Activated CD4-positive, alpha-beta T cell treated with anti-CD3 and anti-CD28 coated beads, Interleukin-2, amount 10 ng/mL, durations not matched to agents 24 days and 14 days (primary cell): Measurements from ENCODE around the gene RBM33. TPM values are rescaled to one million over a fixed set of nuclear protein-coding genes. Genes with fewer than 3 reads are reported as not detected.

Experiments
- DNase-seq: peaks from one replicate; pipeline ENCODE4 v3.0.0; 2022
- H3K27ac Mint-ChIP-seq: one replicate; pipeline ENCODE4 v1.8.0; 2022; ENCODE audit warnings: mild to moderate bottlenecking, mixed read lengths
- H3K27me3 Mint-ChIP-seq: one replicate; pipeline ENCODE4 v1.8.0; 2022; ENCODE audit warnings: mixed read lengths
- H3K36me3 Mint-ChIP-seq: one replicate; pipeline ENCODE4 v1.8.0; 2022; ENCODE audit warnings: low read depth, mild to moderate bottlenecking, mixed read lengths
- H3K4me1 Mint-ChIP-seq: one replicate; pipeline ENCODE4 v1.8.0; 2021; ENCODE audit warnings: mixed read lengths
- H3K4me3 Mint-ChIP-seq: one replicate; pipeline ENCODE4 v1.8.0; 2022; ENCODE audit warnings: mild to moderate bottlenecking, moderate library complexity, mixed read lengths
- H3K9me3 Mint-ChIP-seq: one replicate; pipeline ENCODE4 v1.8.0; 2021; ENCODE audit warnings: mixed read lengths
- intact Hi-C: fragments of 100-400 bp; cut with micrococcal nuclease; formaldehyde crosslinking; loops from one replicate; pipeline ENCODE4 v1.15.1; 2023
- total RNA-seq: library from RNA; stranded (reverse); gene quantifications from 2 replicates; pipeline ENCODE4 v1.2.3, GENCODE V29; 2022

RBM33 gene
- total RNA-seq, 1 donor from 2014 or later = 79.5 TPM

GRCh38 chr7:155715111-155715805 is 70.8 kb downstream of the RBM33 start:
- peaks cover 58% of the 10 kb centered on the region for H3K36me3 Mint-ChIP-seq
- DNase-seq = no peak
- H3K9me3 Mint-ChIP-seq = no peaks in the 10 kb centered on the region
- H3K4me3 Mint-ChIP-seq = no peak overlapping the region
- intact Hi-C loops = no loop called here
- no peaks in the 10 kb centered on the region for H3K27me3 Mint-ChIP-seq
- H3K27ac Mint-ChIP-seq = no peak overlapping the region
- peaks cover 18% of the 10 kb centered on the region for H3K4me1 Mint-ChIP-seq

- Mint-ChIP-seq H3K4me1 (peaks cover 23% of the 10 kb centered on the region), H3K27me3 (no peaks in the 10 kb centered on the region), H3K36me3 (peaks cover 50% of the 10 kb centered on the region), H3K27ac (no peak overlapping the region), H3K4me3 (no peak overlapping the region), H3K9me3 (no peaks in the 10 kb centered on the region)
- intact Hi-C loops = no loop called here
- DNase-seq = no peak
These were observed 72.7 kb downstream of the RBM33 start for GRCh38 chr7:155717010-155717744.

- H3K9me3 Mint-ChIP-seq = no peaks in the 10 kb centered on the region
These were observed 76.6 kb downstream of the RBM33 start for GRCh38 chr7:155721056-155721455.

GRCh38 chr7:155722118-155722517 is 77.7 kb downstream of the RBM33 start:
- Mint-ChIP-seq H3K4me3 (no peak overlapping the region), H3K9me3 (no peaks in the 10 kb centered on the region), H3K27me3 (no peaks in the 10 kb centered on the region), H3K36me3 (peaks cover 29% of the 10 kb centered on the region), H3K27ac (no peak overlapping the region), H3K4me1 (peaks cover 9% of the 10 kb centered on the region)
- intact Hi-C loops = no loop called here
- no peak for DNase-seq

More at GRCh38 chr7:155721056-155721455, 76.6 kb downstream of the RBM33 start:
- Mint-ChIP-seq H3K36me3 (peaks cover 35% of the 10 kb centered on the region), H3K4me1 (peaks cover 12% of the 10 kb centered on the region), H3K27ac (no peak overlapping the region), H3K4me3 (no peak overlapping the region), H3K27me3 (no peaks in the 10 kb centered on the region)
- intact Hi-C loops = no loop called here
- peak; percentile 47 for DNase-seq

- Mint-ChIP-seq H3K27me3 (no peaks in the 10 kb centered on the region), H3K27ac (no peak overlapping the region), H3K4me3 (no peak overlapping the region), H3K36me3 (peaks cover 23% of the 10 kb centered on the region), H3K4me1 (peaks cover 9% of the 10 kb centered on the region), H3K9me3 (no peaks in the 10 kb centered on the region)
- DNase-seq = no peak
- intact Hi-C loops = no loop called here
These were observed 78.5 kb downstream of the RBM33 start for GRCh38 chr7:155722936-155723335.

- Mint-ChIP-seq H3K9me3 (no peaks in the 10 kb centered on the region), H3K4me1 (peaks cover 11% of the 10 kb centered on the region), H3K27me3 (no peaks in the 10 kb centered on the region), H3K4me3 (no peak overlapping the region), H3K27ac (no peak overlapping the region), H3K36me3 (peaks cover 21% of the 10 kb centered on the region)
- DNase-seq = peak; percentile 15
- intact Hi-C loops = no loop called here
These were observed 80.0 kb downstream of the RBM33 start for GRCh38 chr7:155724327-155725005.

- no peaks in the 10 kb centered on the region for H3K27me3 Mint-ChIP-seq
- intact Hi-C loops = no loop called here
- DNase-seq = no peak
- H3K4me3 Mint-ChIP-seq = no peak overlapping the region
- H3K9me3 Mint-ChIP-seq = no peaks in the 10 kb centered on the region
- H3K27ac Mint-ChIP-seq = no peak overlapping the region
- peaks cover 25% of the 10 kb centered on the region for H3K36me3 Mint-ChIP-seq
- H3K4me1 Mint-ChIP-seq = peaks cover 15% of the 10 kb centered on the region
These were observed 80.5 kb downstream of the RBM33 start for GRCh38 chr7:155725006-155725355.

- Mint-ChIP-seq H3K27me3 (no peaks in the 10 kb centered on the region), H3K4me3 (no peak overlapping the region), H3K27ac (no peak overlapping the region), H3K9me3 (no peaks in the 10 kb centered on the region), H3K4me1 (peaks cover 13% of the 10 kb centered on the region), H3K36me3 (peaks cover 30% of the 10 kb centered on the region)
- no peak for DNase-seq
- intact Hi-C loops = no loop called here
These were observed 83.2 kb downstream of the RBM33 start for GRCh38 chr7:155727616-155728015.

GRCh38 chr7:155728116-155728515 is 83.7 kb downstream of the RBM33 start:
- DNase-seq = peak; percentile 45
- H3K36me3 Mint-ChIP-seq = peaks cover 30% of the 10 kb centered on the region
- H3K4me3 Mint-ChIP-seq = no peak overlapping the region
- no peak overlapping the region for H3K27ac Mint-ChIP-seq
- no peaks in the 10 kb centered on the region for H3K9me3 Mint-ChIP-seq
- intact Hi-C loops = no loop called here
- no peaks in the 10 kb centered on the region for H3K27me3 Mint-ChIP-seq
- H3K4me1 Mint-ChIP-seq = peaks cover 17% of the 10 kb centered on the region

- Mint-ChIP-seq H3K27ac (no peak overlapping the region), H3K27me3 (no peaks in the 10 kb centered on the region), H3K36me3 (peaks cover 30% of the 10 kb centered on the region), H3K9me3 (no peaks in the 10 kb centered on the region), H3K4me3 (no peak overlapping the region), H3K4me1 (peaks cover 24% of the 10 kb centered on the region)
- intact Hi-C loops = loop anchor here (5.0 kb wide), 1 partner anchor 48 kb away; no protein-coding TSS in a partner anchor
- DNase-seq = no peak
These were observed 85.4 kb downstream of the RBM33 start for GRCh38 chr7:155729847-155730246.

- no peak for DNase-seq
- H3K27me3 Mint-ChIP-seq = no peaks in the 10 kb centered on the region
- no peak overlapping the region for H3K27ac Mint-ChIP-seq
- no peak overlapping the region for H3K4me3 Mint-ChIP-seq
- H3K9me3 Mint-ChIP-seq = no peaks in the 10 kb centered on the region
- intact Hi-C loops = loop anchor here (5.0 kb wide), 1 partner anchor 49 kb away; no protein-coding TSS in a partner anchor
- peaks cover 35% of the 10 kb centered on the region for H3K36me3 Mint-ChIP-seq
- H3K4me1 Mint-ChIP-seq = peaks cover 28% of the 10 kb centered on the region
These were observed 86.9 kb downstream of the RBM33 start for GRCh38 chr7:155731380-155731779.

- Mint-ChIP-seq H3K27ac (no peak overlapping the region), H3K4me1 (peaks cover 28% of the 10 kb centered on the region), H3K27me3 (no peaks in the 10 kb centered on the region), H3K36me3 (peaks cover 35% of the 10 kb centered on the region), H3K9me3 (no peaks in the 10 kb centered on the region), H3K4me3 (no peak overlapping the region)
- no peak for DNase-seq
- intact Hi-C loops = loop anchor here (5.0 kb wide), 1 partner anchor 50 kb away; no protein-coding TSS in a partner anchor
These were observed 87.4 kb downstream of the RBM33 start for GRCh38 chr7:155731871-155732270.

GRCh38 chr7:155732286-155732685 is 87.8 kb downstream of the RBM33 start:
- no peak for DNase-seq
- Mint-ChIP-seq H3K36me3 (peaks cover 38% of the 10 kb centered on the region), H3K4me3 (no peak overlapping the region), H3K4me1 (peaks cover 28% of the 10 kb centered on the region), H3K27me3 (no peaks in the 10 kb centered on the region), H3K9me3 (no peaks in the 10 kb centered on the region), H3K27ac (peak overlapping the region; percentile 22)
- intact Hi-C loops = loop anchor here (5.0 kb wide), 1 partner anchor 50 kb away; no protein-coding TSS in a partner anchor
